IgD-negative memory B cell (primary cell): ENCODE results near the gene KLF13. TPM values are rescaled to one million over a fixed set of nuclear protein-coding genes. Genes with fewer than 3 reads are reported as not detected.

ENCODE experiments used
- H3K27ac Mint-ChIP-seq, 3 donors: one replicate each; pipeline ENCODE4 v1.8.0; 2020 to 2022; ENCODE audit warnings: mild to moderate bottlenecking in 3 of 3, mixed read lengths in 3 of 3, moderate library complexity in 1 of 3
- H3K27me3 Mint-ChIP-seq: one replicate; pipeline ENCODE4 v1.8.0; 2021; ENCODE audit warnings: mixed read lengths
- H3K36me3 Mint-ChIP-seq: one replicate; pipeline ENCODE4 v1.8.0; 2020; ENCODE audit warnings: mild to moderate bottlenecking, mixed read lengths
- H3K4me1 Mint-ChIP-seq, 3 donors: one replicate each; pipeline ENCODE4 v1.8.0; 2020 to 2022; ENCODE audit warnings: mixed read lengths in 3 of 3, mild to moderate bottlenecking in 1 of 3
- H3K4me3 Mint-ChIP-seq, 4 donors: one replicate each; pipeline ENCODE4 v1.8.0; 2020 to 2022; ENCODE audit warnings: mild to moderate bottlenecking in 4 of 4, mixed read lengths in 4 of 4, moderate library complexity in 3 of 4
- H3K9me3 Mint-ChIP-seq, 3 donors: one replicate each; pipeline ENCODE4 v1.8.0; 2020 to 2021; ENCODE audit warnings: mixed read lengths in 3 of 3, mild to moderate bottlenecking in 1 of 3
- polyA plus RNA-seq: library from polyadenylated mRNA; unstranded; fragments of 300-500 nt; fragmentation: Illumina TruSeq; gene quantifications from one replicate; pipeline ENCODE4 v1.2.3, GENCODE V29; 2021

KLF13 gene
- polyA plus RNA-seq, 1 donor from 2014 or later = 81.4 TPM

DNA sequence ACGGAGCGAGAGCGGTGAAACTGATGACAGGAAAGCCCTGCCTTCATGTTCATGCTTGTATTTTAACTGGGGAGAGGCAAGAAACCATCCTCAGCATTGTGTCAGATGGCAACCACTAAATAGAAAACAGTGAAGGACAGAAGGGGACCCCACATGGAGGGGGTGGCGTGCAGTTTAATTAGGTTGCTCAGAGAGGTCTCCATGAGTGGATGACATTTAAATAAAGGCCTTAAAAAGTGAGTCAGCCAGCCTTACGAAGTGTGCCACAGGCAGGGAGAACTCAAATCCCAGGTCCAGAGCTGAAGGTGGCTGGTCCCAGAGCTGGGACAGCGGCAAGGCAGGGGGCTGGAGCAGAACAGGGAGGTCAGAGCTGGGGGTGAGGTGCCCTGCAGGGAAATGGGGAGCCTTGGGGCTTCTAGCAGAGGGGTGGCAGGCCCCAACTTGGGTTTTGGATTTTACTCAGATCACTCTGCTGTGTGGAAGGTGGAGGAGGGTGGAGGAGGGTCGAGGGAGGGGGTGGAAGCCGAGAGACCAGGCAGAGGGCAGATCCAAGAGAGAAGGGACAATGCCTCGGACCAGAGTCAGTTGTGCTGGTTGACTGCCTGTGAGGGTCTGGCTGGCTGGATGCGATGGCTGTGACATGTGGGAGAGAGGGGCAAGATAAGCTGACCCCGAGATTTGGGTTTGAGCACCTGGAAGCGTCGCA lies 73.7 kb downstream of the KLF13 start:
- Mint-ChIP-seq H3K27ac (peak overlapping the region in 1 of 3 donors; percentile 39), H3K36me3 (no peaks in the 10 kb centered on the region), H3K4me1 (peaks cover 4 to 11% (median 8%) of the 10 kb centered on the region in 3 donors), H3K4me3 (no peak overlapping the region), H3K27me3 (peaks cover 1% of the 10 kb centered on the region), H3K9me3 (no peaks in the 10 kb centered on the region)

- peaks cover 1% of the 10 kb centered on the region for H3K27me3 Mint-ChIP-seq
- H3K27ac Mint-ChIP-seq = no peak overlapping the region
- peaks cover 10 to 16% (median 14%) of the 10 kb centered on the region in 3 donors for H3K4me1 Mint-ChIP-seq
- no peak overlapping the region for H3K4me3 Mint-ChIP-seq
- H3K36me3 Mint-ChIP-seq = no peaks in the 10 kb centered on the region
- no peaks in the 10 kb centered on the region for H3K9me3 Mint-ChIP-seq
Observed at GRCh38 chr15:31401282-31401681, 74.6 kb downstream of the KLF13 start.

- Mint-ChIP-seq H3K27me3 (peaks cover 1% of the 10 kb centered on the region), H3K36me3 (no peaks in the 10 kb centered on the region), H3K4me3 (no peak overlapping the region), H3K27ac (no peak overlapping the region), H3K4me1 (peaks cover 11 to 15% (median 13%) of the 10 kb centered on the region in 3 donors), H3K9me3 (no peaks in the 10 kb centered on the region)
Observed at GRCh38 chr15:31402003-31402402, 75.4 kb downstream of the KLF13 start.

GRCh38 chr15:31402511-31403056 lies 75.9 kb downstream of the KLF13 start:
- no peak overlapping the region for H3K4me3 Mint-ChIP-seq
- H3K4me1 Mint-ChIP-seq = peaks cover 11 to 15% (median 13%) of the 10 kb centered on the region in 3 donors
- H3K27ac Mint-ChIP-seq = no peak overlapping the region
- peaks cover 1% of the 10 kb centered on the region for H3K27me3 Mint-ChIP-seq
- no peaks in the 10 kb centered on the region for H3K9me3 Mint-ChIP-seq
- no peaks in the 10 kb centered on the region for H3K36me3 Mint-ChIP-seq

- H3K9me3 Mint-ChIP-seq = no peaks in the 10 kb centered on the region
- no peaks in the 10 kb centered on the region for H3K36me3 Mint-ChIP-seq
- H3K4me3 Mint-ChIP-seq = no peak overlapping the region
- no peak overlapping the region for H3K27ac Mint-ChIP-seq
- H3K4me1 Mint-ChIP-seq = peaks cover 11 to 15% (median 13%) of the 10 kb centered on the region in 3 donors
- H3K27me3 Mint-ChIP-seq = peaks cover 1% of the 10 kb centered on the region
Observed at GRCh38 chr15:31403096-31403495, 76.5 kb downstream of the KLF13 start.

- peaks cover 11 to 15% (median 13%) of the 10 kb centered on the region in 3 donors for H3K4me1 Mint-ChIP-seq
- H3K27me3 Mint-ChIP-seq = peaks cover 1% of the 10 kb centered on the region
- peak overlapping the region in 1 of 3 donors; percentile 16 for H3K27ac Mint-ChIP-seq
- peaks cover 2% of the 10 kb centered on the region in 3 donors for H3K9me3 Mint-ChIP-seq
- H3K4me3 Mint-ChIP-seq = no peak overlapping the region
- H3K36me3 Mint-ChIP-seq = peaks cover 2% of the 10 kb centered on the region
Observed at GRCh38 chr15:31403606-31404005, 77.0 kb downstream of the KLF13 start.

DNA sequence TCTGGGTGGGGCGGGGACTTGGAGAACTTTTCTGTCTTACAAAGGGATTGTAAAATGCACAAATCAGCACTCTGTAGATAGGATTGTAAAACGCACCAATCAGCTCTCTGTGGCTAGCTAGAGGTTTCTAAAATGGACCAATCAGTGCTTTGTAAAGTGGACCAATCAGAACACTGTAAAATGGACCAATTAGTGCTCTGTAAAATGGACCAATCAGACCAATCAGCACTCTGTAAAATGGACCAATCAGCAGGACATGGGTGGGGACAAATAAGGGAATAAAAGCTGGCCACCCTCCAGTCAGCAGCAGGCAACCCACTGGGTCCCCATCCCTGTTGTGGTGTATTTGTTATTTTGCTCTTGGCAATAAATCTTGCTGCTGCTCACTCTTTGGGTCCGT lies 77.7 kb downstream of the KLF13 start:
- Mint-ChIP-seq H3K27ac (no peak overlapping the region), H3K4me1 (peaks cover 11 to 15% (median 13%) of the 10 kb centered on the region in 3 donors), H3K9me3 (peaks cover 4 to 7% (median 4%) of the 10 kb centered on the region in 3 donors), H3K27me3 (peaks cover 1% of the 10 kb centered on the region), H3K36me3 (peaks cover 2% of the 10 kb centered on the region), H3K4me3 (no peak overlapping the region)

GRCh38 chr15:31405200-31405920 lies 78.7 kb downstream of the KLF13 start:
- H3K4me3 Mint-ChIP-seq = peak overlapping the region in 2 of 4 donors; percentile 78 to 89
- peaks cover 11 to 15% (median 13%) of the 10 kb centered on the region in 3 donors for H3K4me1 Mint-ChIP-seq
- peak overlapping the region; percentile 9 to 77 (median 67) for H3K27ac Mint-ChIP-seq
- peaks cover 2% of the 10 kb centered on the region for H3K36me3 Mint-ChIP-seq
- peaks cover 4 to 9% (median 4%) of the 10 kb centered on the region in 3 donors for H3K9me3 Mint-ChIP-seq
- peaks cover 1% of the 10 kb centered on the region for H3K27me3 Mint-ChIP-seq

DNA sequence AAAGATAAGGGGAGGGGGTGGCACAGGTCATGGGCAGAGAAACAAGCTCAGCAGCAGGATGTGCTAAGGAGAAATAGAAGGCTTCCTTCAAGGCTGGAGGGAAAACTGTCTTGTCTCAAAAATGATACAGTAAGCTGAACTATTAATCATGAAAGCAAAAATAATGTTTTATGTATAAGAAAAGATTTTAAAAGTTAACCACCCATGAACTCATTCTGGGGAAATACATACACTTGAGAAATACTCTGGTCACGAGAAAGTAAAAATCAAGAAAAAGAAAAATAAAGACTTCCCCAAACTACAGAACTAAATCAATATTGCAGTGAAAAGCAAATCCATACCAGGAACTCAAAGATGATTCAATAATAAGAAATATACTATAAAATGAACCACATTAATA lies 80.7 kb downstream of the KLF13 start:
- peaks cover 2% of the 10 kb centered on the region for H3K36me3 Mint-ChIP-seq
- peaks cover 4 to 9% (median 4%) of the 10 kb centered on the region in 3 donors for H3K9me3 Mint-ChIP-seq
- H3K27ac Mint-ChIP-seq = no peak overlapping the region
- H3K4me3 Mint-ChIP-seq = no peak overlapping the region
- peaks cover 1% of the 10 kb centered on the region for H3K27me3 Mint-ChIP-seq
- peaks cover 11 to 15% (median 13%) of the 10 kb centered on the region in 3 donors for H3K4me1 Mint-ChIP-seq

GRCh38 chr15:31407851-31408250 lies 81.2 kb downstream of the KLF13 start:
- Mint-ChIP-seq H3K27me3 (peaks cover 1% of the 10 kb centered on the region), H3K27ac (no peak overlapping the region), H3K4me1 (peaks cover 11 to 15% (median 13%) of the 10 kb centered on the region in 3 donors), H3K9me3 (peaks cover 4 to 9% (median 4%) of the 10 kb centered on the region in 3 donors), H3K36me3 (peaks cover 2% of the 10 kb centered on the region), H3K4me3 (no peak overlapping the region)

GRCh38 chr15:31408724-31409123 lies 82.1 kb downstream of the KLF13 start:
- no peaks in the 10 kb centered on the region for H3K27me3 Mint-ChIP-seq
- no peak overlapping the region for H3K4me3 Mint-ChIP-seq
- peaks cover 4 to 9% (median 4%) of the 10 kb centered on the region in 3 donors for H3K9me3 Mint-ChIP-seq
- H3K36me3 Mint-ChIP-seq = peaks cover 2% of the 10 kb centered on the region
- H3K4me1 Mint-ChIP-seq = peaks cover 11 to 15% (median 13%) of the 10 kb centered on the region in 3 donors
- no peak overlapping the region for H3K27ac Mint-ChIP-seq

DNA sequence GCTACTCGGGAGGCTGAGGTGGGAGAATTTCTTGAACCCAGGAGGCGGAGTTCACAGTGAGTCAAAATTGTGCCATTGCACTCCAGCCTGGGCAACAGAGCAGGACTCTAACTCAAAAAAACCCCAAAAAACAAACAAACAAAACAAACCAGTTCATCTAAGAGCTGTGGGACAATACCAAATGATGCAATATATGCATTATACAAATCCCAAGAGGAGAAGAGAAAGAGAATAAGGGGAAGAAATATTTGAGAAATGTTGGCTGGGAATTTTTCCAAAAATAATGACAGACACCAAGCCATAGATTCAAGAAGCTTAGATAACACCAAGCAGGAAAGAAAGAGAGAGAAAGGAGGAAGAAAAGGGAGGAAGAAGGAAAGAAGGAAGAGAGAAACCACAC lies 82.5 kb downstream of the KLF13 start:
- H3K27ac Mint-ChIP-seq = no peak overlapping the region
- H3K9me3 Mint-ChIP-seq = peaks cover 4 to 9% (median 4%) of the 10 kb centered on the region in 3 donors
- peaks cover 11 to 15% (median 13%) of the 10 kb centered on the region in 3 donors for H3K4me1 Mint-ChIP-seq
- H3K36me3 Mint-ChIP-seq = peaks cover 2% of the 10 kb centered on the region
- H3K4me3 Mint-ChIP-seq = no peak overlapping the region
- no peaks in the 10 kb centered on the region for H3K27me3 Mint-ChIP-seq

DNA sequence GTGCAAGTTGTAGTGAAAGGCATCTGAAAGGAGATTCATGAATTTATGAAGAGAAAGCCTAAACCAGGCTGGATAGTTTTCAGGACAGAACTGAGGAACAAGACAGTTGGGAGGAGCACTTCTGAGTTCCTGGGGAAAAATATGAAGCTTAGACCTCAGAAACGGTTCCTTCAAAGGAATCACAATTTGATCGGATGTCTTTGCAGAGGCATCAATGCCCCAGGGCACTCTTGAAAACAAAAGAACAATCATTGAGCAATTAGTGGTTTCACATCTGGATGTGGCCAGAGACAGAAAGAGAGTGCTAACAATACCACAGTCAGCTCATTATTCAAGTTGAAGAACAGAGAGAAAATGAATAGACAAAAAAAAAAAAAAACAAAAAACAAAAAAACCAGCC lies 86.2 kb downstream of the KLF13 start:
- Mint-ChIP-seq H3K4me1 (no peaks in the 10 kb centered on the region), H3K27me3 (no peaks in the 10 kb centered on the region), H3K9me3 (peaks cover 4 to 9% (median 4%) of the 10 kb centered on the region in 3 donors), H3K27ac (no peak overlapping the region), H3K36me3 (peaks cover 2% of the 10 kb centered on the region), H3K4me3 (no peak overlapping the region)

- H3K4me3 Mint-ChIP-seq = no peak overlapping the region
- H3K27me3 Mint-ChIP-seq = no peaks in the 10 kb centered on the region
- no peaks in the 10 kb centered on the region for H3K36me3 Mint-ChIP-seq
- no peaks in the 10 kb centered on the region for H3K4me1 Mint-ChIP-seq
- H3K27ac Mint-ChIP-seq = no peak overlapping the region
- peaks cover 6 to 12% (median 9%) of the 10 kb centered on the region in 3 donors for H3K9me3 Mint-ChIP-seq
Observed at GRCh38 chr15:31415201-31415600, 88.6 kb downstream of the KLF13 start.

- Mint-ChIP-seq H3K36me3 (peaks cover 2% of the 10 kb centered on the region), H3K27ac (no peak overlapping the region), H3K4me3 (no peak overlapping the region), H3K9me3 (peaks cover 9 to 12% (median 9%) of the 10 kb centered on the region in 3 donors), H3K4me1 (peaks cover 0 to 1% (median 0%) of the 10 kb centered on the region in 3 donors), H3K27me3 (no peaks in the 10 kb centered on the region)
Observed at GRCh38 chr15:31419820-31420219, 93.2 kb downstream of the KLF13 start.
